ENCODE results near the gene TBCEL. TPM values are rescaled to one million over a fixed set of nuclear protein-coding genes. Genes with fewer than 3 reads are reported as not detected.

TBCEL gene
- total RNA-seq, 4 donors from 2014 or later = 3.9 to 28.6 (median 7.4) TPM

DNA sequence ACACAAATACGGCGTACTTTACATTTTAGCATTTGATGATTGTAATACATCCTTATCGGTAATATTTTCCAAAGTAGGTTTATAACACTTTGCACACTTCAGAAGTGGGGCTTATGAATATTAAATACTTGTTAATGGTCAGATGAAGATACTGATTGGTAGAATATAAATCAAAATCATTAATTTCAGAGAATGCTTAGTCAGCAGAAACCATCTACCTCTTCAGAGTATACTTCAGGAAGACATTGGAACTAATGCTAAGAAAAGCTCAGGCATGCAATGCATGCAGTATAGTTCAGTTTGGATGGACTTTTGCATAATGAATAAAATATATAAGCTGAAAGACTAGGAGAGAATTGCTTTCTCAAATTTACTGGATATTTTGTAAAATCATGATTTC lies 57.4 kb downstream of the TBCEL start:
- 95 to 96% methylated on average over 3 of the region's 3 CpGs for WGBS, 2 donors
- Histone ChIP-seq H3K4me3 (no peak overlapping the region), H3K27me3 (no peaks in the 10 kb centered on the region), H3K4me1 (no peaks in the 10 kb centered on the region), H3K9me3 (no peaks in the 10 kb centered on the region), H3K36me3 (peaks cover 0 to 12% (median 0%) of the 10 kb centered on the region in 3 donors), H3K27ac (no peak overlapping the region)
- no peak for TF ChIP-seq POLR2A (IDR thresholded peaks at IDR 0.05)
- TF ChIP-seq, protein P1, sequence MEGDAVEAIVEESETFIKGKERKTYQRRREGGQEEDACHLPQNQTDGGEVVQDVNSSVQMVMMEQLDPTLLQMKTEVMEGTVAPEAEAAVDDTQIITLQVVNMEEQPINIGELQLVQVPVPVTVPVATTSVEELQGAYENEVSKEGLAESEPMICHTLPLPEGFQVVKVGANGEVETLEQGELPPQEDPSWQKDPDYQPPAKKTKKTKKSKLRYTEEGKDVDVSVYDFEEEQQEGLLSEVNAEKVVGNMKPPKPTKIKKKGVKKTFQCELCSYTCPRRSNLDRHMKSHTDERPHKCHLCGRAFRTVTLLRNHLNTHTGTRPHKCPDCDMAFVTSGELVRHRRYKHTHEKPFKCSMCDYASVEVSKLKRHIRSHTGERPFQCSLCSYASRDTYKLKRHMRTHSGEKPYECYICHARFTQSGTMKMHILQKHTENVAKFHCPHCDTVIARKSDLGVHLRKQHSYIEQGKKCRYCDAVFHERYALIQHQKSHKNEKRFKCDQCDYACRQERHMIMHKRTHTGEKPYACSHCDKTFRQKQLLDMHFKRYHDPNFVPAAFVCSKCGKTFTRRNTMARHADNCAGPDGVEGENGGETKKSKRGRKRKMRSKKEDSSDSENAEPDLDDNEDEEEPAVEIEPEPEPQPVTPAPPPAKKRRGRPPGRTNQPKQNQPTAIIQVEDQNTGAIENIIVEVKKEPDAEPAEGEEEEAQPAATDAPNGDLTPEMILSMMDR (IDR thresholded peaks at IDR 0.05) = no peak
- DNase-seq = no peak
- intact Hi-C loops (cut with DNase I) = no loop called here

DNA sequence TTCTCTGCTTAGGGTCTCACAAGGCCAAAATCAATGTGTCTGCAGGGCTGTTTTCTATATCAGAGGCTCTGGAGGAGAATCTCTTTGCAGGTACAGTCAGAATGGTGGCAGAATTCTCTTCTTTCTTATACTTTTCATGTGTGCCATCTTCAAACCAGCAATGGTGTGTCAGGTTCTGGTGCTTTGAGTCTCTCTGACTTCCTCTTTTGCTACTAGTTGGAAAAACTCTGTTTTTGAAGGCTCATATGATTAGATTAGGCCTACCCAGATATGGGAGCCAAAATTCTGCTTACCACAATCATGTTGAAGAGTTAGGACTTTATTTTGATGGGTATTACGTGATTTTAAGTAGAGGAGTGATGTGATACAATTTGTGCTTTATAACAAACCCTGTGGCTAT lies 58.3 kb downstream of the TBCEL start:
- WGBS, 2 donors = 80 to 83% methylated on average over 1 of the region's 1 CpG
- Histone ChIP-seq H3K27me3 (no peaks in the 10 kb centered on the region), H3K27ac (no peak overlapping the region), H3K4me3 (no peak overlapping the region), H3K4me1 (no peaks in the 10 kb centered on the region), H3K36me3 (peaks cover 0 to 19% (median 0%) of the 10 kb centered on the region in 3 donors), H3K9me3 (no peaks in the 10 kb centered on the region)
- TF ChIP-seq, protein P1 (IDR thresholded peaks at IDR 0.05) = no peak
- no peak for TF ChIP-seq POLR2A (IDR thresholded peaks at IDR 0.05)
- no peak for DNase-seq
- intact Hi-C loops (cut with DNase I) = no loop called here

DNA sequence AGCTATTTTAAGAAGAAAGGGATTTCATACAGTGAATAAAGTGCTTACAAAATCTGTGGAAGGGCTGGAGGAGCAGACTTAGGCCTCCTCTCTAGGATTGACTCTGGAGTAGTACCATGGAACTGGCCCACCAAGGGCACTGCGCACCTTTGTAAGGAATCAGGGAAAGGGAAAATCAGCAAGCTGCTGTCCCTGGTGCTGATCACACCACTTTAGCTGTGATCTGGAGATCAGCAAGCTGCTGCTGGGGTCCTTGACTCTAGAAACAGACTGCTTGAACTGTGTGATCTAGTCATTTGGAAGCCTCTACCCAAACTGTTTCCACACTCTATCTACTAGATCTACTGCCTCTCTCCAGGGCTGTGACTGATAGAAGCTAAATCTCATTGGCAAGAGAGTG lies 58.8 kb downstream of the TBCEL start:
- no peaks in the 10 kb centered on the region for H3K9me3 ChIP-seq
- TF ChIP-seq POLR2A (IDR thresholded peaks at IDR 0.05) = no peak
- DNase-seq = no peak
- no peaks in the 10 kb centered on the region for H3K4me1 ChIP-seq
- intact Hi-C loops (cut with DNase I) = no loop called here
- WGBS, 2 donors = 100% methylated on average over 1 of the region's 1 CpG
- no peak overlapping the region for H3K27ac ChIP-seq
- H3K27me3 ChIP-seq = no peaks in the 10 kb centered on the region
- H3K36me3 ChIP-seq = peaks cover 0 to 22% (median 0%) of the 10 kb centered on the region in 3 donors
- H3K4me3 ChIP-seq = no peak overlapping the region

DNA sequence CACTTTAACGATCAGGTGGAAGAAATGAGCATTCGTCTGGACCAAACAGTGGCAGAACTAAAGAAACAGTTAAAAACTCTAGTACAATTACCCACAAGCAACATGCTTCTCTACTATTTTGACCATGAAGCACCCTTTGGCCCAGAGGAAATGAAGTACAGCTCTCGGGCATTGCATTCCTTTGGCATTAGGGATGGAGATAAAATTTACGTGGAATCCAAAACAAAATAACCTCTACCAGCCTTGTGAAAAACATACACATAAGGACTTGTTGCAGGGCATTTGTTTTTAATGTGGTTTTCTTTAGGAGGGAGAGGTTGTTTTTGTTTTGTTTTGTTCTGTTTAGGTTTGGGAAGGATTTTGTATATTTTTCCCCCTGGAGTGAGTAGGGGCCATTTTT lies 63.0 kb downstream of the TBCEL start:
- no peaks in the 10 kb centered on the region for H3K9me3 ChIP-seq
- H3K27ac ChIP-seq = no peak overlapping the region
- H3K4me3 ChIP-seq = no peak overlapping the region
- H3K27me3 ChIP-seq = no peaks in the 10 kb centered on the region
- 89 to 94% methylated on average over 4 of the region's 4 CpGs for WGBS, 2 donors
- no peak for DNase-seq
- peaks cover 0 to 29% (median 0%) of the 10 kb centered on the region in 3 donors for H3K36me3 ChIP-seq
- H3K4me1 ChIP-seq = no peaks in the 10 kb centered on the region
- intact Hi-C loops (cut with DNase I) = no loop called here
- TF ChIP-seq, protein P1 (IDR thresholded peaks at IDR 0.05) = no peak
- TF ChIP-seq POLR2A (IDR thresholded peaks at IDR 0.05) = no peak

DNA sequence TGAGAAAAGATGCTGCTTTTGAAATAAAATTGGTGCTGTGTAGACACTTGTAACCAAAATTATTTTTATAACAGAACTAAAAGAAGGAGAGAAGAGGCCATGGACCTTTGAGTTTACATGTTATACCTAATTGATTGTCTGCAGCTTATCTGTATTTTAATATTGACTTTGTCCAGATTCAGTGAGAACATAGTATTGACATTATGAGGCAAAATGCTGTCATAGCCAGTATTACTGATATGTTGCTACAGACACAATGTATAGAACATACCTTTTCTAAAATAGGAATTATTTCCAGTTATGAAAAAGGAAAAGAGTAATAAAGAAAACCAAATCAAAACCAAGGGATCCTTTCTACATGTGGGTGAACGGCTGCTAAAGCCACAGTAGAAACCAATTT lies 65.7 kb downstream of the TBCEL start:
- Histone ChIP-seq H3K27ac (no peak overlapping the region), H3K27me3 (no peaks in the 10 kb centered on the region), H3K4me3 (no peak overlapping the region), H3K4me1 (no peaks in the 10 kb centered on the region), H3K36me3 (peaks cover 0 to 29% (median 0%) of the 10 kb centered on the region in 3 donors), H3K9me3 (no peaks in the 10 kb centered on the region)
- WGBS, 2 donors = 87 to 90% methylated on average over 1 of the region's 1 CpG
- intact Hi-C loops (cut with DNase I) = no loop called here
- TF ChIP-seq, protein P1 (IDR thresholded peaks at IDR 0.05) = no peak
- TF ChIP-seq POLR2A (IDR thresholded peaks at IDR 0.05) = no peak
- DNase-seq = no peak

DNA sequence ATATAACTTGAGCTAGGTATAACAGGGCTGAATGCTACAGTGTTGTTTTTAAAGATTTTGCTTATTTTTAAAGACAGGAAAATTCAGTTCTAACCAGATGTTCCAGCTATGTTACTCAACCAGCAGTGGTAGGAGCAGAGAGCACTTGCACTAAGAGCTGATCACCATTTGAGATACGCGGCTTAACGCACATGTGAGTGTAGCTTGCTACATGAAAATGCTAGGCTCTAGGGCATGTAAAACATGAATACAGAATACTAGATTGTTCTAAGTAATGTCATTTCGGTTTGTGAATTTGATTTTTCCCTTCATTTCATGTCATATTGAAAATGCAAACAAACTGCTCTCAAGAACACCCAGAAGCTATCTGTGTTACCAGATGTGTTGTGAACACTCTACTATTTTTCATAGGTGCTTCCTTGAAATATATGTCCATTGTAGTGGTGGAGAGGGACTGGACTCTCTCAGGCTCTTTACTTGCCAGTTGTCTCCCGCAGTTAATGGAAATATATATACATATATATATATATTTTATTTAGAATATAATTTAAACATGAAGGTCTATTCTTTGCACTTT lies 66.3 kb downstream of the TBCEL start:
- H3K9me3 ChIP-seq = no peaks in the 10 kb centered on the region
- intact Hi-C loops (cut with DNase I) = no loop called here
- H3K4me3 ChIP-seq = no peak overlapping the region
- peaks cover 0 to 24% (median 0%) of the 10 kb centered on the region in 3 donors for H3K36me3 ChIP-seq
- no peak for DNase-seq
- TF ChIP-seq POLR2A (IDR thresholded peaks at IDR 0.05) = no peak
- TF ChIP-seq, protein P1 (IDR thresholded peaks at IDR 0.05) = no peak
- no peak overlapping the region for H3K27ac ChIP-seq
- H3K4me1 ChIP-seq = no peaks in the 10 kb centered on the region
- 93 to 95% methylated on average over 5 of the region's 5 CpGs for WGBS, 2 donors
- no peaks in the 10 kb centered on the region for H3K27me3 ChIP-seq
